H1 (cell line): Measurements from ENCODE around the gene ROBO2. TPM values are rescaled to one million over a fixed set of nuclear protein-coding genes. Genes with fewer than 3 reads are reported as not detected.

Experiments
- CBX8 ChIP-seq: fragments of 300-800, 300-1000 bp; sonication (generic); IDR thresholded peaks from 2 replicates; pipeline ENCODE4 v1.7.1; 2016; ENCODE audit warnings: low read depth, low read length, borderline replicate concordance
- PHF8 ChIP-seq: fragments of 200-600 bp; sonication (generic); conservative IDR thresholded peaks from 2 replicates; pipeline ENCODE4 v1.7.1; 2012; ENCODE audit warnings: low read depth, mild to moderate bottlenecking, inconsistent platforms, low read length, moderate library complexity
- POLR2AphosphoS5 ChIP-seq: IDR thresholded peaks from 2 replicates; pipeline ENCODE4 v1.6.1; 2011; ENCODE audit warnings: low read depth, low read length
- TEAD4 ChIP-seq: IDR thresholded peaks from 2 replicates; pipeline ENCODE4 v1.6.1; 2012; ENCODE audit warnings: low read depth, low read length, inconsistent platforms, mixed read lengths
- polyA plus RNA-seq, 7 experiments: library from polyadenylated mRNA; depleted of rRNA in 3 of 7; stranded (reverse) in 5 of 7; unstranded in 2 of 7; fragments of >200 nt in 5 of 7; fragments of 200-250 nt in 2 of 7; gene quantifications; 1 replicate in 5 of 7; 2 replicates in 1 of 7; 4 replicates in 1 of 7; pipeline versions ENCODE4 v1.2.1 to v1.2.3, GENCODE V29; 2011 to 2013; ENCODE audit warnings: missing spikeins in 2 of 7, mixed read lengths in 2 of 7
- total RNA-seq: library from RNA; stranded (reverse); fragmentation: NEBNext Ultra II Directional; extraction: Animal tissue kit (Norgen Biotek cat#: 25700); gene quantifications from 2 replicates; pipeline ENCODE4 v1.2.1, GENCODE V29; 2021
- TF ChIP-seq, protein P1 (sequence below): IDR thresholded peaks from 2 replicates; pipeline ENCODE4 v1.6.1; 2012; ENCODE audit warnings: inconsistent platforms

ROBO2 gene
- total and polyA plus RNA-seq, 2 of the 8 experiments (the other 6 are each of a cell fraction or from before 2014, with no cell fraction given), result 1.5 to 2.9 TPM

DNA sequence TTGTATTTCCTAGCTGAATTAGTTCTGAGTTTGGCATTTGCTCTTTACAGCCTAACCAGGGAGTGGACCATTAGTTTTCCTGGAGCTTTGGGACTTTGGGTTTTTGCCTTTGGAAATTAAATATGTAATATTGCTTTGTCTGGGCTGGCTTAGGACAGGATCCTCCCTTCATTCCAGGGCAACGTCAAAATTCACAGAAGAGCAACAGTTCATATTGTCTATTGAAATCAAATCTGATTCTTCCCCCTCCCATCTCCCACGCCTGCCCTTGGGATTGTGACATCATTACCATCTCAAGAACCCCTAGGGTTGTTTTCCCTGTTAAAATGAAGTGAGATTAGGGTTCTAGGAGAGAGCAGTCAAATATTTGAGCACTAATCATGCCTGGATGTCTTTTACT lies 194.1 kb downstream of the ROBO2 start (continued):
- TF ChIP-seq, protein P1, sequence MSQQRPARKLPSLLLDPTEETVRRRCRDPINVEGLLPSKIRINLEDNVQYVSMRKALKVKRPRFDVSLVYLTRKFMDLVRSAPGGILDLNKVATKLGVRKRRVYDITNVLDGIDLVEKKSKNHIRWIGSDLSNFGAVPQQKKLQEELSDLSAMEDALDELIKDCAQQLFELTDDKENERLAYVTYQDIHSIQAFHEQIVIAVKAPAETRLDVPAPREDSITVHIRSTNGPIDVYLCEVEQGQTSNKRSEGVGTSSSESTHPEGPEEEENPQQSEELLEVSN, result no peak
- TF ChIP-seq CBX8 (no peak), PHF8 (no peak), POLR2AphosphoS5 (no peak), TEAD4 (no peak)
- TF ChIP-seq, all 59 proteins: peak for 0
